GM21737 (cell line): ENCODE measurements around the gene SORCS1.

Experiments
- ATAC-seq: cut with Tn5 transposase; IDR thresholded peaks from one replicate; pipeline ENCODE4 v1.9.1; 2021; ENCODE audit warnings: mild to moderate bottlenecking, moderate library complexity; ENCODE audit not compliant: unreplicated experiment

Gene SORCS1

DNA sequence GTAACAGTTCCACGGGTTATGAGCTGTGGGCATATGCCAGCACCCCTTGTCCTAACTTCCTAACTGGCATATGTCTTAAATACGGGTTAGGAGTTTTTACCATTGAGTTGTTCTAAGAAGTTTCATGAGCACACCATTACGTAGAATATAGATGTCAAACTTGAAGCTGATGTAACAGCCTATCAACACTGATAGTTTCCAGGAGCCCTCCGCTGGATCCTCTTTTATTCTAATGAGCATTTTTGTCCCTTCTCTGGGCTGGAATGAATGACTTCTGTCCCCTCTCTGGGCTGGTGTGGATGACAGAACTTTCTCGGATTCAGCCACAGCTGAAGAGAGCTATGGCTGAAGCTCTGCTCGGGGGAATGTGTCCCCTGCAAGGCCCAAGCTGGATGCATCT lies 256.3 kb downstream of the SORCS1 start:
- ATAC-seq, result no peak

DNA sequence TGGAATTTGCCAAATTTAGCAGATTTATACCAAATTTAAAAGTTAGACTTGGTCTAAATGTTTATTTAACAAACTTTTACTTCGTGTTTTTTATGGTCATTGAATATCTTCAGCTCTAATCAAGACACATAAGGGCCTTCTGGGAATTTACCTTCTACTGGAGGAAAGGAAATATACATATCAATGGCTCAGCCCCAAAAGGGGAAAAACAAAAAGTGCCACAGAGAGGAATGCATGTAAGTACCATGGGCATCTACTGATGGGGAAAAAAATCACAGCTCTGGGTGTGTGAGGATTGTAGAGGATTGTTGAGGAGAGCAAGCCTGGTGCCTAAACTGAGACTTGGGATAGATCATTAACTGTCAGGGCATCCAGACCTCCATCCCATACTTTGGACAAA lies 260.3 kb downstream of the SORCS1 start:
- ATAC-seq, result no peak

DNA sequence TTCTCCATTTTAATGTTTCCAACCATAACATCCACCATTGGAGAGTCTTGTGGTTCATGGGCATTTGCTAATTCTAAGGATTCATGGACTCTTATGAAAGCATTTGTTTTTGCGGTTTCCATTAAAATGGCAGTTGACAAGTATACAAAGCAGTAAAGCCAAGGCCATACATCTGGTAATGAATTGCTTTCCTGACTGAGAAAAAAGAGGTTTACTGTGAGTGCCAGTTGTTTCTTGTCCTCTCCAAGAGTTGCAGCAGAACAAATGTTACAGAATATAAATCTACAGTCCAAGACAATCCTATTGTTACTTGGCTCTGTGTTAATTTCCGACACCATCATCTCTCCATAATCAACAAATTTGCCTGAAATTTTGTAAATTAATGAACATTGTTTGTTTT lies 261.3 kb downstream of the SORCS1 start:
- ATAC-seq, result no peak

GRCh38 chr10:106900016-106900652 lies 264.4 kb downstream of the SORCS1 start:
- ATAC-seq, result no peak

GRCh38 chr10:106898446-106898845 lies 266.1 kb downstream of the SORCS1 start:
- no peak for ATAC-seq

DNA sequence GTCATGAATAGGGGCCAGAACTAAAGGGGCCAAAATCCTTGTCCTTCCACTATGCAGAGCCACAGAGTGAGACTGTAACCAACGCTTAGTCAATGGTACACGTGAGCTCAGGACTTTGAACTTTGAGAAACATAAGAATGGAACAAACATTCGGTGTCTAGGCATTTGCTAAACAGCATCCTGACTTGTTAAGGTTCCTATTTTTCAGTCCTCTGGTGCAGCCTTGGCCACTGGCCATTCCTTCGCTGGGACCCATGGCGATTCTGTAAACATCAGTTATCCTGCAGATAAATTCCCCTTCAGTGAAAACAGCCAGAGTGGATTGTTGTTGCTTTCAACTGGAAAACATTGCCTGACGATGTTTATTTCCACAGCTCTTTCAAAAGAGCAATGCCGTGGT lies 266.8 kb downstream of the SORCS1 start:
- ATAC-seq, result no peak

DNA sequence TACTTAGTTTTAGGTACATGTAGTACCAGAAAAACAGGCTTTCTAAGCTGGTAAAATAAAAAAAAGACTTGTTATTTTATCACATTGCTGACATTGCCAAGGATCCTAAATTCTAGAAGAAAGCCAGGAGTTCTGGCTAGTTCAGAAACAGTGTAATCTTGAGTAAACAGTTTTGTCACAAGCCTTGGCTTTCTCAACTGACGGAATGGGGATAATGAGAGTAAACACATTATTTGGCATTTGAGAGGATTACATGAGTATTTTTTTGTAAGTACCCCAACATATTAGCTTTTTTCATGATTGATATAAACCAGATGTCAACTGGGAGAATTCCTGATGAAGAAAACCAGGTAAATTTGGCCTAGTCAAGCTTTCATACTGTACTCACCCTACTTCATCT lies 269.8 kb downstream of the SORCS1 start:
- no peak for ATAC-seq

- no peak for ATAC-seq
These were observed 286.9 kb downstream of the SORCS1 start for GRCh38 chr10:106877574-106877973.

GRCh38 chr10:106874604-106874889 lies 290.0 kb downstream of the SORCS1 start:
- no peak for ATAC-seq

- ATAC-seq, result no peak
These were observed 290.5 kb downstream of the SORCS1 start for GRCh38 chr10:106873770-106874603.

DNA sequence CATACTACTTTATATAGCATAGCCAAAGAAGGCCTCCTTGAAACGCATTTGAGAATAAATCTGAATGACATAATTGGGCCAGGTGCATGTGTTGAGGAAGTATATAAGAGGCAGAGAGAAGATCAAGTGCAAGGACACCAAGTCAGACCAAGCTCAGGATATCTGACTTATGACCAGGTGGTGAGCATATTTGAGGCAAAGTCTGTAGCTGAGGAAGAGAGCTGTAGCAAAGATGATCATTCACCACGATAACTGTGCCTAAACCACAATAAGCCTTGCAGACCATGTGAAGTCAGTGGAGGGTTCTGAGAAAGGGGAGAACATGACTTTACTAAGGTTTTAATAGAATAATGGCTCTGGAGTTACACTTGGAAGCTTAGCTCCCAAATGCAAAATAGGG lies 292.3 kb downstream of the SORCS1 start:
- no peak for ATAC-seq

- ATAC-seq, result no peak
These were observed 298.2 kb downstream of the SORCS1 start for GRCh38 chr10:106866244-106866845.

DNA sequence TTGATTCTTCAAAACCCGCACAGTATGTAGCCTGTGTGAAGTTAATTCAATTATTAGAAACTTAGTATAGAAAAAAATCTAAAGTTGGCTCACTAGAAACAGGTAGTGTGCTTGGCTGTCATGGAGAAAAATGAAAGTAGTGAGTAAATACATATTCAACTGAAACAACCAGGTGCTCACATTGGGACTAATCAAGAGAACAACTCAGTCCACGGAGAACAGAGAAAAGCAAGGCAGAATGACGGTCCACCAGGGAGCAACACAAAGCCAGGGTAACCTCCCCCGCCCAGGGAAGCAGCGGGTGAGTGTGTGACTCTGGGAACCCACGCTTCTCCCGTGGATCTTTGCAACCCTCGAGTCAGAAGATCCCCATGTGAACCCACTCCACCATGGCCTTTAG lies 300.5 kb downstream of the SORCS1 start:
- no peak for ATAC-seq

DNA sequence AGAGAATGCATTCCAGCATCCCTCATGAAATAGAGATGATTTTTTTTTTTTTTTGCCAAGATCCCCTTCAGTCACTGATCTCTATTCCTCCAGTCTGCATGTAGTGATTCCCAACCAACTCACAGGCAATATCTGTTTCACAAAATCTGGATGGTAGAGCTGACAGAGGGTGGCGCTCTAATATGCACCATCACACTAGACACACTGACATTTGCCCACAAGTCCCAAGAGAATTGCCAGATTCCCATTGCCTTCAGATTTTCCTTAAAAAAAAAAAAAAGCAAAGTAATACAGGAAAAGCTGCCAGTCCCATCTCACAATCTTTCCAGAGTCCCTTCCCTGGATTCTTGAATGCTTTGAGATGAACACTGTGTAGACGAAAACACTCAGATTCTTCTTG lies 301.0 kb downstream of the SORCS1 start:
- no peak for ATAC-seq

- no peak for ATAC-seq
These were observed 304.4 kb downstream of the SORCS1 start for GRCh38 chr10:106859892-106860652.

- no peak for ATAC-seq
These were observed 306.8 kb downstream of the SORCS1 start for GRCh38 chr10:106857728-106858127.

GRCh38 chr10:106857213-106857612 lies 307.3 kb downstream of the SORCS1 start:
- ATAC-seq, result no peak

- ATAC-seq, result peak; percentile 99
These were observed 327.4 kb downstream of the SORCS1 start for GRCh38 chr10:106836933-106837663.

DNA sequence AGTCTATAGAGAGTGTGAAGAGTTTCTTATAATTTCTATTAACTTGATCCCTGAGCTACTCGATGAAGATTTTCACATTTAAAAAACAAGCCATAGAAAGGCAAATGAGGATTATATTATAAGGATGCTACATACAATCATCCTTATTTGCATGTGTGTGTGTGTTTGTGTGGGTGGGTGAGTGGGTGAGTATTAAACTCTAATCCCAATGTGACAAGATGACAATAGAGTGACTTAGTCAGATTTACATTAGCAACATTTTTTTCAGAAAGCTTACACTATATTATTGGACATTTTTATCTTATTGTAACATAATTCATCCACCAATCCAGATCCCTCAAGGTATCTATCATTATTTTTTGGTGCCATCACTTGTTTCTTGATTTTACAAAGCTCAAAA lies 331.7 kb downstream of the SORCS1 start:
- no peak for ATAC-seq

DNA sequence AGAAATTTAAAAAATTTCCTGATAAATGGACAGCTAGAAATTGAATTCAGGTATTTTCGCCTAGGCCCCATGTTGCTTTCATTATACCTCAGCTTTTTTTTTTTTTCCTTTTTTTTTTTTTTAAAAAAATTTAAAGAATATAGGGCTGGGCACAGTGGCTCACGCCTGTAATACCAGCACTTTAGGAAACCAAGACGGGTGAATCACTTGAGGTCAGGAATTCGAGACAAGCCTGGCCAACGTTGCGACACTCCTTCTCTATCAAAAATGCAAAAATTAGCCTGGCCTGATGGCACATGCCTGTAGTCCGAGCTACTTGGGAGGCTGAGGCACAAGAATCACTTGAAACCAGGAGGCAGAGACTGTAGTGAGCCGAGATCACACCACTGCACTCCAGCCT lies 334.0 kb downstream of the SORCS1 start:
- ATAC-seq, result no peak

DNA sequence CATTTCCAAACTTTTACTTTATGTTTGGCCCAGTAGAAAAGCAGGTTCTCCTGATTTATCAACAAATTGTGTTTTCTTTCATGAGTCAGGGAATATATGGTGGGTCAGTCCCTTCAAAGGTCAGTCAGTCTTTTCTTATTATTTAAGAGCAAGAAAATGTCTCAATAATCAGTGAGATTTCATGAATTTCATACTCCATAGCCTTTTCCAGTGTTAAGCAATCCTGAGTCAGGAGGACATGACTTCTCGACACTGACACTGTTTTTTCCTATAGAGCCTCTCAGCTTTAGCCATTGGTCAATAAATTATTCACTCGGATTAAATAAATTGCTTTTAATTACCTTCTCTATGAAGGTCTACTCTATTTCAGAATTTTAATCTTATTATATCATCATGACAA lies 334.5 kb downstream of the SORCS1 start:
- no peak for ATAC-seq
